ENCODE results near the gene M1AP.

The M1AP gene

DNA sequence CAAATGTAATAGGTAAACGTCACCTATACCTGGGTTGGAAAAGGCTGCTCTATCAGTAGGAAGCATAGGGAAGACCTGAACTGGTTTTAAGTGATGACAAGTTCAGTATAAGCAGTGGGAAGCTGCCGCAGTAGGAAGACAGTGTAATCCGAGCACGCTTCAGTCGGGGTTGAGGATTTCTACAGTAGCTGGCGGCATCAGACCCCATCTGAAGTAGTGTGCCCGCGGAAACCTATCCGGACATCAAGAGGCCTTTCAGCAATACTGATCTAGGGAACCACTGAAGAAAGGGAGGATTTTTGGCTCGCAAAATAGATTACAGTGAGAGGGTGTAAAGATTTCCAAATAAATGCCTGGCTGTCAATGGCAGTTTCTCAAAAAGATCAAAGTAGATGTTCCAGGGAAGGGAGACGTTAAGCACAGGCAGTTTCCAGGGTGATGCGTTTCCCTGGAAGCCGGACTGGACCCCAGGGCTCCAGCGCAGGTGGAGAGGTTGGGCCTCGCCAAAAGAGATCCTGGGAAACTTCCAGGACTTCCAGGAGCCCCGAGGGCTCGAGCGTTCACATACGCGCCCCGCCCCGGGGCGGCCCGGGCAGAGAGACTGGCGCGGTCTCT, 99.7 kb downstream of the M1AP start:
- no peak overlapping the region for H3K27ac ChIP-seq (ENCODE audit: low read length)
- no peak for DNase-seq (ENCODE audit: low read depth, low spot score)
- peaks cover 1% of the 10 kb centered on the region; the same call in 1 of the 2 replicates for H3K4me1 ChIP-seq (ENCODE audit: control insufficient read depth, insufficient read depth, low read length)
- H3K9me3 ChIP-seq (ENCODE audit: control insufficient read depth, insufficient read depth, low read length) = no peaks in the 10 kb centered on the region
- H3K27me3 ChIP-seq (ENCODE audit: control insufficient read depth, insufficient read depth, low read length) = peaks cover 4% of the 10 kb centered on the region; the same call in 1 of the 2 replicates
- no peaks in the 10 kb centered on the region for H3K36me3 ChIP-seq (ENCODE audit: control insufficient read depth, insufficient read depth, low read length)
- no CpG with 5 or more reads among the region's 26 CpGs for WGBS (ENCODE audit: insufficient coverage, insufficient read length)
- H3K4me3 ChIP-seq (ENCODE audit: low read length) = peak overlapping the region; percentile 53

DNA sequence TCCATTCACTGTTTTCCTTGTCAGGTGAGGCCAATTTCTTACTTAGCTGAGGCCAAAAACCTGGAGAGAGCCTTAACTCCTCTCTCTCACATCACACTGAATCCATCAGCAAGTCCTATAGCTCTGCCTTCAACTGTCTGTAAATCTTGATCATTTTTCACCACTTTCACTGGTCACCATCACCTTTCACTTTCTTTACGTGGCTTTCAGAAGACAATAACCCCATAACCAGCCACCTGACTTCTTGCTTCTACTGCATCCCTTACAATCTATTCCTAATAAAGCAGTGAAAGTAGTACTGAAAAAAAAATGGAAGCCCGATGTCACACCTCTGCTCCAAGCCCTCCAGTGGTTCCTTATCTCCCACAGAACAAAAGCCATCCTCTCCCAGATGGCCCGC, 102.1 kb downstream of the M1AP start:
- Histone ChIP-seq H3K9me3 (ENCODE audit: control insufficient read depth, insufficient read depth, low read length) (no peaks in the 10 kb centered on the region), H3K36me3 (ENCODE audit: control insufficient read depth, insufficient read depth, low read length) (no peaks in the 10 kb centered on the region), H3K4me1 (ENCODE audit: control insufficient read depth, insufficient read depth, low read length) (peaks cover 1% of the 10 kb centered on the region; the same call in 1 of the 2 replicates), H3K27me3 (ENCODE audit: control insufficient read depth, insufficient read depth, low read length) (peaks cover 4% of the 10 kb centered on the region; the same call in 1 of the 2 replicates), H3K27ac (ENCODE audit: low read length) (no peak overlapping the region), H3K4me3 (ENCODE audit: low read length) (no peak overlapping the region)
- WGBS (ENCODE audit: insufficient coverage, insufficient read length) = no CpG with 5 or more reads among the region's 3 CpGs
- DNase-seq (ENCODE audit: low read depth, low spot score) = no peak

DNA sequence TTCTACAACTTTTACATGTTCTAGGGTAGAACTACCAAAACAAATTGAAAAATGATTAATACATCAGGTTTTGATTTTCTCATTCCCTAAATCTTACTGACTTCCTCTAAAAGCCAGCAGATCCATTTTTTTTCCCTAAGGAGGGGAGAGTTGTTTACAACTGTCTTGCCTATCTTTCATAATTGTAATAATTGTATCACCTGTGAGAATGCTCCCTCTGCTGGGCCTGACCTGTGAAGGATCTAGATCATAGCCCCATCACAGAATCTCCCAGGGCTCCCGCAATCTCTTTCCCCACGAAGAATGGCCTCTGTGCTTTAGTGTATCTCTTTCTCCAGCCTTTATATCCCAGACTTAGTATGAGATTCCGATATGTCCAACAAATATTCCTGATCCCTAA, 103.5 kb downstream of the M1AP start:
- Histone ChIP-seq H3K27ac (ENCODE audit: low read length) (no peak overlapping the region), H3K27me3 (ENCODE audit: control insufficient read depth, insufficient read depth, low read length) (peaks cover 2% of the 10 kb centered on the region; the same call in 1 of the 2 replicates), H3K4me3 (ENCODE audit: low read length) (no peak overlapping the region), H3K9me3 (ENCODE audit: control insufficient read depth, insufficient read depth, low read length) (no peaks in the 10 kb centered on the region), H3K36me3 (ENCODE audit: control insufficient read depth, insufficient read depth, low read length) (no peaks in the 10 kb centered on the region), H3K4me1 (ENCODE audit: control insufficient read depth, insufficient read depth, low read length) (no peaks in the 10 kb centered on the region; the same call in 1 of the 2 replicates)
- DNase-seq (ENCODE audit: low read depth, low spot score) = no peak
- no CpG with 5 or more reads among the region's 3 CpGs for WGBS (ENCODE audit: insufficient coverage, insufficient read length)

DNA sequence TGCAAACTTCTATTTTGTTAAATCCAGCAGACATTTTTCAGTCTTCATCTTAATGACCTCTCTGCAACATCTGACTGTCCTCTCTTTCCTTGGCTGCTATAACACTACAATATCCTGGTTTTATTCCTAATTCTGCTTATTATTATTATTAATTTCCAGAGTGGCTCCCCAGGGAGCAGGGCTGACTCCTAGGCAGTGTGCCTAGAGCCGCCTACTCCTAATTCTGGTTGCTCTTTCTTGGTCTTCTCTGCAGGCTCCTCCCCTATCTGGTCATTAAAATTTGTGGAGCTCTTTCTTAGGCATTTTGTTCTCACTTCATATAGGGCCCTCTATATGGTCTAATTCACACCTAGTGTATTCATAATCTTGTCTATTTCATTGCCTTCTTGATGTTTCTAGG, 105.2 kb downstream of the M1AP start:
- no CpG with 5 or more reads among the region's 1 CpG for WGBS (ENCODE audit: insufficient coverage, insufficient read length)
- DNase-seq (ENCODE audit: low read depth, low spot score) = no peak
- Histone ChIP-seq H3K27ac (ENCODE audit: low read length) (no peak overlapping the region), H3K36me3 (ENCODE audit: control insufficient read depth, insufficient read depth, low read length) (no peaks in the 10 kb centered on the region), H3K9me3 (ENCODE audit: control insufficient read depth, insufficient read depth, low read length) (no peaks in the 10 kb centered on the region), H3K27me3 (ENCODE audit: control insufficient read depth, insufficient read depth, low read length) (peaks cover 2% of the 10 kb centered on the region; the same call in 1 of the 2 replicates), H3K4me1 (ENCODE audit: control insufficient read depth, insufficient read depth, low read length) (no peaks in the 10 kb centered on the region), H3K4me3 (ENCODE audit: low read length) (no peak overlapping the region)

DNA sequence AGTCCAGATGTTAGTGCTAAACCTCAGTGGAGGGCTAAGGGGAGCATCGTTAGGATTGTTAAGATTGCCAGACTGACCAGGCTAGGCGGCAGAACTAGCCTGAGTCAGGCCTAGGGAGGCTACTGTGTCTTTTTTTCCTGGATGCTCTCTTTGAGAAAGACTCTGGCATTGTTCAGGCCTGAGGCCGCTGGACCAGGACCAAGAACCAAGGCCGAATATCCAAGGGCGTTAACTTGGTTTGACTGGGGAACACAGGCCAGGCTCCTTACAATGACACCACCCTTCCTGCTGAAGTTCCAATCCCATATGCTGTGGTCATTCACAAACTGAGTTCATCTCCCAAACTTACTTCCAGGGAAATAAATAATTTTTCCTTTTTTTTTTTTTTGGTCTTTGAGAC, 107.8 kb downstream of the M1AP start:
- Histone ChIP-seq H3K4me1 (ENCODE audit: control insufficient read depth, insufficient read depth, low read length) (no peaks in the 10 kb centered on the region), H3K27ac (ENCODE audit: low read length) (no peak overlapping the region), H3K36me3 (ENCODE audit: control insufficient read depth, insufficient read depth, low read length) (peaks cover 3% of the 10 kb centered on the region; the same call in 1 of the 2 replicates), H3K4me3 (ENCODE audit: low read length) (no peak overlapping the region), H3K27me3 (ENCODE audit: control insufficient read depth, insufficient read depth, low read length) (no peaks in the 10 kb centered on the region), H3K9me3 (ENCODE audit: control insufficient read depth, insufficient read depth, low read length) (no peaks in the 10 kb centered on the region)
- no CpG with 5 or more reads among the region's 5 CpGs for WGBS (ENCODE audit: insufficient coverage, insufficient read length)
- DNase-seq (ENCODE audit: low read depth, low spot score) = no peak

DNA sequence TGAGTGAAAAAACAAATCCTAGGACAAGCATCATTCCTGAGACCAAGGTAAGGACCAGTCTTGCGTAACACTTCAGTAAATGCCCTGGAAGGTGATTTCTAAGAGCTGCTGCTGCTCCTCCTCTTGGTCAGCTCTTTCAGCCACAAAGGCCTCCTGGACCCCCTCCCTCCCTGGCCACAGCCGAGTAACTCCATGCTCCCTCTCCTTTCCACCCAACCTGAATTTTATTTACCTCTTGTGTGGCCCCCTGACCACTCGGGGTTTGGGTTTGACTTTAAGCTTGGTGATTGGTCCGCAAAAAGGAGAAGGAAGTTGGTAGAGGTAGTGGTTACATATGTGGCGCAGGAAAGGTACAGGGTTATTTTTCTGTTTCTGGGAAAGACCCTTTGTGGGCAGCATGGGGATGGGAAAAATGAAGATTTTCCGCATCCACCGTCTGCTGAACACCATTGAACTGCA, 109.2 kb downstream of the M1AP start:
- no peaks in the 10 kb centered on the region for H3K27me3 ChIP-seq (ENCODE audit: control insufficient read depth, insufficient read depth, low read length)
- H3K9me3 ChIP-seq (ENCODE audit: control insufficient read depth, insufficient read depth, low read length) = no peaks in the 10 kb centered on the region
- H3K36me3 ChIP-seq (ENCODE audit: control insufficient read depth, insufficient read depth, low read length) = peaks cover 3% of the 10 kb centered on the region; the same call in 1 of the 2 replicates
- no peaks in the 10 kb centered on the region for H3K4me1 ChIP-seq (ENCODE audit: control insufficient read depth, insufficient read depth, low read length)
- DNase-seq (ENCODE audit: low read depth, low spot score) = no peak
- no peak overlapping the region for H3K4me3 ChIP-seq (ENCODE audit: low read length)
- no peak overlapping the region for H3K27ac ChIP-seq (ENCODE audit: low read length)
- no CpG with 5 or more reads among the region's 7 CpGs for WGBS (ENCODE audit: insufficient coverage, insufficient read length)

DNA sequence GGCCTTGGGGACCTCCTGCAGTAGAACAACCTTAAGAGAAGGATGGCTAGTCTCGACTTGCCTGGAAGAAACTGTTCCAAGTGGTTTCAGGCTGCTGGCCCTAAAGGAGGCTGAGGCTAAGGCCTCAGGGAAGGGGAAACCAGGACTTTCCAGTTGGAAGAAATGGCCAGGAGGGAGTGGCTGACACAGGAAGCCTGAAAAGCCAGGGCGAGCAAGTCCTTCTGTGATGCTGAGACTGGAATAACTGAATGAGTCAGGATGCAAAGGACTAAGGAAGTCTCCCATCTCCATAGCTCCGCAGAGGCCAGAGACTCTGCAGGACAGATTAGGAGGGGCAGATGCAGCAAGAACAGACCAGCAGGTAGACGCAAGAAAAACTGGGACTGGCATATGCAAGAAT, 111.0 kb downstream of the M1AP start:
- H3K27ac ChIP-seq (ENCODE audit: low read length) = no peak overlapping the region
- no peak for DNase-seq (ENCODE audit: low read depth, low spot score)
- no peaks in the 10 kb centered on the region for H3K27me3 ChIP-seq (ENCODE audit: control insufficient read depth, insufficient read depth, low read length)
- H3K4me3 ChIP-seq (ENCODE audit: low read length) = no peak overlapping the region
- H3K4me1 ChIP-seq (ENCODE audit: control insufficient read depth, insufficient read depth, low read length) = no peaks in the 10 kb centered on the region
- H3K9me3 ChIP-seq (ENCODE audit: control insufficient read depth, insufficient read depth, low read length) = no peaks in the 10 kb centered on the region
- no CpG with 5 or more reads among the region's 4 CpGs for WGBS (ENCODE audit: insufficient coverage, insufficient read length)
- peaks cover 10% of the 10 kb centered on the region; the same call in 1 of the 2 replicates for H3K36me3 ChIP-seq (ENCODE audit: control insufficient read depth, insufficient read depth, low read length)

DNA sequence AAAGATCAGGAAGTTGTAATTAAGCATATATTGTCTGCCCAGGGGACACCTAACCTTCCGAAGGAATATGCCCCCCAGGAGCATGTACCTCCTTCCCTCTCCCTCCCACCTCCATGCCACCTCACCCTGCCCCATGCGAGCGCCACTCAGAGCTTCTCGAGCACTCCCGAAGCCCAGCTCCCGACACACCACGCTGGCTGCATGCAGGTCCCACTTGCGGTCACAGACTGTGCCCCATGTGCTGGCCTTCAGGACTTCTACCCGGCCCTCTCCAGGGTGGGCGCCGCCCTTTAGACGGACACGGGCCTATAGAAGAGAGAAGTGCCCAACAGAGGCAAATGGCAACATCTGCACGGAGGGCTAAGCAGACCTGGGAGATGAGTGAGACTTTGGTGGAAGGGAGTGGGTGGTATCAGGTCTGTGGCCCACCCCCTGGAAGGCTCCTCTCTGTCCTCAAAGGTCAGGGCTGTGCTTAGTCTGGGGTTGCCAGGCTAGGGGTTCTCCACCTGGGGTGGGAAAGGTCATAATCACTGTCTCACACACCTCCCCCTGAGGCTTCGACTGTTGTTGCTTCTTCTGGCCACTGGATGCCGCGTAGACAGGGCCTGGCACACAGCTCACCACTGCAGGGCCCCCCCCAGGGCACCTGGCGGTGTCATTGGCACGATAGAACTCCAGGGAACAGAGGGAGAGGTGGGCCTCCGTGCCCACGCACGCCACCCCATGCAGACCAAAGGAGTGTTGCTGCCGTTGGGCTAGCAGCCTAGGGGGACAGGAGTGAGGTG, 111.8 kb downstream of the M1AP start:
- Histone ChIP-seq H3K27ac (ENCODE audit: low read length) (no peak overlapping the region), H3K36me3 (ENCODE audit: control insufficient read depth, insufficient read depth, low read length) (peaks cover 10% of the 10 kb centered on the region; the same call in 1 of the 2 replicates), H3K27me3 (ENCODE audit: control insufficient read depth, insufficient read depth, low read length) (no peaks in the 10 kb centered on the region), H3K4me3 (ENCODE audit: low read length) (no peak overlapping the region), H3K9me3 (ENCODE audit: control insufficient read depth, insufficient read depth, low read length) (no peaks in the 10 kb centered on the region), H3K4me1 (ENCODE audit: control insufficient read depth, insufficient read depth, low read length) (no peaks in the 10 kb centered on the region)
- no peak for DNase-seq (ENCODE audit: low read depth, low spot score)
- no CpG with 5 or more reads among the region's 23 CpGs for WGBS (ENCODE audit: insufficient coverage, insufficient read length)

DNA sequence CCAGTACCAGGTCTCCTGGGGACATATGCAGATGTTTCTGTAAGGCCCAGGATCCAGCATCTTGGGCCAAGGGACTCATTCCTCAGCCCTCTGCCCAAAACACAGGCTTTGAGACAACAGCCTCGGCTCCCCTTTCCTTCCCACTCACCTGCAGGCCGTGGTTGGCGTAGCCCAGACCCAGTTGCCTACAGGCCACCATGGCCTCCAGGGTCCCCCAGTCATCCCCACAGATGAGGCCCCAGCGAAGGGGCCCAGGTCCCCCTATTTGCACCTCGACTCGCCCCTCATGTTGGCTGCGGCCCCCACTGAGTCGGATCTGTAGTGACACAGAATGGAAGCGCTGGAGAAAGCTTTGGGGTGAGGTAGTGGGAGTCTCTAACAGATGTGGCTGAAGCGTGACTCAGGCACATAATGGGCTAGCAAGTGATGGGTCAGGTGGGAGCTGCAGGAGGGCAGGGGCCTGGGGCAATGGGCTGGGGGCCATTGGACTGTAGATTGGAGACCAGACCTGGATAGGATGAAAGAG, 112.6 kb downstream of the M1AP start:
- Histone ChIP-seq H3K27ac (ENCODE audit: low read length) (no peak overlapping the region), H3K36me3 (ENCODE audit: control insufficient read depth, insufficient read depth, low read length) (peaks cover 10% of the 10 kb centered on the region; the same call in 1 of the 2 replicates), H3K9me3 (ENCODE audit: control insufficient read depth, insufficient read depth, low read length) (no peaks in the 10 kb centered on the region), H3K4me1 (ENCODE audit: control insufficient read depth, insufficient read depth, low read length) (peaks cover 3% of the 10 kb centered on the region), H3K4me3 (ENCODE audit: low read length) (no peak overlapping the region; the same call in 1 of the 2 replicates), H3K27me3 (ENCODE audit: control insufficient read depth, insufficient read depth, low read length) (no peaks in the 10 kb centered on the region)
- no peak for DNase-seq (ENCODE audit: low read depth, low spot score)
- no CpG with 5 or more reads among the region's 10 CpGs for WGBS (ENCODE audit: insufficient coverage, insufficient read length)

DNA sequence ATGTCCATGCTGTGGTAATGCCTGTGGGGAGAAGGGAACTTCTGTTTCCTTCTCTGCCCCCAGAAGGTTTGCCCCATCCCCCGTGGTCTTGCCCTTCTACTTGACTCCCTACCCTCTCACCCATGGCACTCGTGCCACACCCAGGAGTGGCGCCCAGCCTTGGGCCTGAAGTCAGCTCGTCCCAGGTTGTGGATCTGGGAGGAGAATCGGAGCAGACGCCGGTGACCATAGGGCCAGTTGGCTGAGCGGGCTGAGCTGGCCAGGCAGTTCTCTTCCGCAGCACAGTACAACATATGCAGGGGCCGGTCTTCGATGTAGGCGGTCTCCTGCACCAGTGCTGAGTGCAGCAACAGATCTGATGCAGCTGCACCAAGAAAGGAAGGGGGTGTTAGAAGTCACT, 113.7 kb downstream of the M1AP start:
- WGBS (ENCODE audit: insufficient coverage, insufficient read length) = no CpG with 5 or more reads among the region's 12 CpGs
- no peak overlapping the region for H3K4me3 ChIP-seq (ENCODE audit: low read length)
- no peak overlapping the region for H3K27ac ChIP-seq (ENCODE audit: low read length)
- H3K27me3 ChIP-seq (ENCODE audit: control insufficient read depth, insufficient read depth, low read length) = no peaks in the 10 kb centered on the region
- H3K4me1 ChIP-seq (ENCODE audit: control insufficient read depth, insufficient read depth, low read length) = peaks cover 3% of the 10 kb centered on the region
- DNase-seq (ENCODE audit: low read depth, low spot score) = no peak
- H3K9me3 ChIP-seq (ENCODE audit: control insufficient read depth, insufficient read depth, low read length) = no peaks in the 10 kb centered on the region
- H3K36me3 ChIP-seq (ENCODE audit: control insufficient read depth, insufficient read depth, low read length) = peaks cover 10% of the 10 kb centered on the region; the same call in 1 of the 2 replicates

All from iPS DF 6.9 (cell line).